Endometrial microvascular endothelial cells (primary cell): ENCODE results near the gene CYP46A1. TPM values are rescaled to one million over a fixed set of nuclear protein-coding genes. Genes with fewer than 3 reads are reported as not detected.

Experiments
- in situ Hi-C: cut with HindIII; loops from 2 replicates; pipeline ENCODE4 v1.10.0; 2017; ENCODE audit warnings: low sequenced_read_pairs, low pct_unique_long_range_greater_than_20kb; ENCODE audit errors: inconsistent ontology term
- total RNA-seq: library from RNA; depleted of rRNA; stranded (reverse); fragments of >200 nt; gene quantifications from one replicate; pipeline ENCODE4 v1.2.3, GENCODE V29; 2015; ENCODE audit errors: inconsistent ontology term

CYP46A1 gene
- total RNA-seq, 1 donor from 2014 or later: not detected

GRCh38 chr14:99670361-99671234 lies 13.5 kb upstream of the CYP46A1 start:
- in situ Hi-C loops: no loop called here

- in situ Hi-C loops: no loop called here
These were observed 12.6 kb upstream of the CYP46A1 start for GRCh38 chr14:99671235-99672224.

GRCh38 chr14:99672506-99673304 lies 11.4 kb upstream of the CYP46A1 start:
- in situ Hi-C loops: no loop called here

- in situ Hi-C loops: no loop called here
These were observed 10.6 kb upstream of the CYP46A1 start for GRCh38 chr14:99673305-99674063.

- in situ Hi-C loops: no loop called here
These were observed 9.9 kb upstream of the CYP46A1 start for GRCh38 chr14:99674064-99674650.

- in situ Hi-C loops: no loop called here
These were observed 9.2 kb upstream of the CYP46A1 start for GRCh38 chr14:99674776-99675381.

- in situ Hi-C loops: no loop called here
These were observed 8.7 kb upstream of the CYP46A1 start for GRCh38 chr14:99675382-99675835.

GRCh38 chr14:99675951-99676350 lies 8.1 kb upstream of the CYP46A1 start:
- in situ Hi-C loops: no loop called here

GRCh38 chr14:99676657-99677056 lies 7.4 kb upstream of the CYP46A1 start:
- in situ Hi-C loops: no loop called here

- in situ Hi-C loops: no loop called here
These were observed 6.6 kb upstream of the CYP46A1 start for GRCh38 chr14:99677231-99678140.

GRCh38 chr14:99678198-99678597 lies 5.9 kb upstream of the CYP46A1 start:
- in situ Hi-C loops: no loop called here

GRCh38 chr14:99679111-99679510 lies 5.0 kb upstream of the CYP46A1 start:
- in situ Hi-C loops: no loop called here

- in situ Hi-C loops: no loop called here
These were observed 4.6 kb upstream of the CYP46A1 start for GRCh38 chr14:99679543-99679942.

GRCh38 chr14:99679996-99680395 lies 4.1 kb upstream of the CYP46A1 start:
- in situ Hi-C loops: no loop called here

GRCh38 chr14:99681101-99681831 lies 2.8 kb upstream of the CYP46A1 start:
- in situ Hi-C loops: no loop called here

- in situ Hi-C loops: no loop called here
These were observed 2.3 kb upstream of the CYP46A1 start for GRCh38 chr14:99681832-99682148.
